OCI-LY1 (cell line): ENCODE results near the gene HOXD3.

Experiments used
- CTCF ChIP-seq: fragments of 200-600 bp; sonication (generic), shearing (Covaris generic); IDR thresholded peaks from 2 replicates; pipeline ENCODE4 v1.5.1; 2017; ENCODE audit warnings: mild to moderate bottlenecking, antibody characterized with exemption, low read length, moderate library complexity, mixed read lengths
- EZH2 ChIP-seq: fragments of 200-600 bp; sonication (generic), shearing (Covaris generic); IDR thresholded peaks from 2 replicates; pipeline ENCODE4 v1.8.0; 2017; ENCODE audit warnings: borderline replicate concordance, mixed run types, mild to moderate bottlenecking, antibody characterized with exemption, low read length, moderate library complexity, mixed read lengths

DNA sequence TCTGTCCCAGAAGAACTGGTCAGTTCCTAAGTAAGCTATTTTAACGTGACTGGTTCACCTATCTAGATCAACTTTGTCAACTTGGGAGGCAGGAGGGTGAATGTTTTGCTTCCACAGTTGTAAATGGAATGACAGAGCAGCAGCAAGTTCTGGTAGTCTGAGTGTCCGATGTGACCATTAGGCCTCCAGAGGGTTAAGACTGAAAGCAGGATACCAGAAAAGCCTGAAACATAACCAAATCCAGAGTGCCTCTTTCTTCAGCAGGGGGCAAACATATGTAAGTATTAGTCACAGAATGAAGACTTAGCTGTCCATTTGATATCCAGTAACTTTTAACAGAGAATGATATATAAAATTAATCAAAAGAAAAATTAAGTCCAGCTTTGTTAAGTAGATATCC is 9.2 kb downstream of the HOXD3 start:
- TF ChIP-seq CTCF: no peak
- no peak for TF ChIP-seq EZH2
